Measurements from ENCODE around the gene NTNG1.

GRCh38 chr1:107095647-107096046, 45.2 kb upstream of the NTNG1 start:
- no peak for TF ChIP-seq CTCF (conservative IDR thresholded peaks at IDR 0.05; ENCODE audit: low read length)
- no peak for TF ChIP-seq EZH2phosphoT487 (IDR thresholded peaks at IDR 0.05; ENCODE audit: borderline replicate concordance, low read depth, low read length)
